Left renal cortex interstitium (tissue), 4 donors: ENCODE results near the gene ZNF534. TPM values are rescaled to one million over a fixed set of nuclear protein-coding genes. Genes with fewer than 3 reads are reported as not detected.
"Not testable (repeated sequence)": the region's sequence is repeated elsewhere in the genome, so short reads cannot be mapped to it uniquely, and the experiment has no call there.

Experiments
- DNase-seq, 4 donors: peaks; one replicate each; pipeline ENCODE4 v3.0.0-alpha.2; 2013; ENCODE audit warnings: low read depth in 4 of 4, low spot score in 2 of 4, missing footprints in 1 of 4
- polyA plus RNA-seq, 4 donors: library from polyadenylated mRNA; unstranded; fragments of 120-200 nt; gene quantifications; one replicate each; pipeline ENCODE4 v1.2.1, GENCODE V29; 2013; ENCODE audit not compliant: insufficient read length in 4 of 4

ZNF534 gene
- polyA plus RNA-seq, 4 donors: 0.34 to 0.57 (median 0.45) TPM

DNA sequence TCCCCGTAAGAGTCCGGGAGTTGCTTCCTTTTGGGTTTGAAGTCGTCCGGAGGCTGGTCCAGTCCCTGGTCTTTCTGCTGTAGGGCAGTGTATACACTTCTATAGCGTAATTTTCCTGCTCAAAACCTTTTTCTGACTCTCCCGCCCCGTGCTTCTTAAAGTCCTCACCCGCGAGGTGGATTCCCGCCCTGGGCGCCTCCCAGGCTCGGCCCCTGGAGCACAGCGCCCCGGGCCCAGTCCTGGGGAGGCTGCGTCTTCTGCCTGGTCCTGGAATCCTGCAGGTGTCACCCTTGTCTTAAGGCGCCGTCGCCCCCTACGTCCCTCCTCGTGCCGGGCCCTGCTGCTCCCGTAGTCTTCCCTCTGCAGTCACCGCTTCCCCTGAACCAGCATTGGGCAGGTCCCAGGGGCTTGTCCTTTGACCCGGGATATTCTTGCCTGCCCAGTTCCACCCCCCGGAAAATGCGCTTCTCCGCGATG lies 64.1 kb downstream of the ZNF534 start:
- DNase-seq: peak; percentile 6 to 19 (median 10)

DNA sequence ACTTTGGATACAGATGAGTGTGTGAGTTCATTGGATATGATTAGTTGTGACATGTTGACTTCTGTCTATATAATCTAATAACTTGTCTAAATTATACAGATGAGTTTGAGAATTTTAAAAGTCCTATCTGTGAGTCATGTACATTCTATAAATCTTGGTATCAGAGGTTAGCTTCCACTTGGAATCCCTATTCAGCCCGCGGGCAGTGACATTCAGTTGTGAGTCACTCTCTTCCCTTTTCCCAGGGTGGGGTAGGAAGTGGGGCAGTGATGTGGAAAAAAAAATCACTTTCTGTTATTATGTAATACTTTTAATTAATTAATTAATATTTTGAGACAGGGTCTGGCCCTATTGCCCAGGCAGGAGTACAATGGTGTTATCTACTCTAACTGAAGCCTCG lies 65.6 kb downstream of the ZNF534 start:
- no peak for DNase-seq

DNA sequence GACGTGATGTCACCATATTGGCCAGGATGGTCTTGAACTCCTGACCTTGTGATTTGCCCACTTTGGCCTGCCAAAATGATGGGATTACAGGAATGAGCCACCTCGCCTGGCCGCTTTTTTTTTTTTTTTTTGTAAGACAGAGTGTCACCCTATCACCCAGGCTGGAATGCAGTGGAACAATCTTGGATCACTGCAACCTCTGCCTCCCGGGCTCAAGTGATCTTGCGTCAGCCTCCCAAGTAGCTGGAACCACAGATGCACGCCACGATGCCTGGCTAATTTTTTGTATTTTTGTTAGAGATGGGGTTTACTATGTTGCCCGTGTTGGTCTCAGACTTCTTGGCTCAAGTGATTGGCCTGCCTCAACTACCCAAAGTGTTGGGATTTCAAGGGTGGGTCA lies 69.6 kb downstream of the ZNF534 start:
- no peak for DNase-seq

DNA sequence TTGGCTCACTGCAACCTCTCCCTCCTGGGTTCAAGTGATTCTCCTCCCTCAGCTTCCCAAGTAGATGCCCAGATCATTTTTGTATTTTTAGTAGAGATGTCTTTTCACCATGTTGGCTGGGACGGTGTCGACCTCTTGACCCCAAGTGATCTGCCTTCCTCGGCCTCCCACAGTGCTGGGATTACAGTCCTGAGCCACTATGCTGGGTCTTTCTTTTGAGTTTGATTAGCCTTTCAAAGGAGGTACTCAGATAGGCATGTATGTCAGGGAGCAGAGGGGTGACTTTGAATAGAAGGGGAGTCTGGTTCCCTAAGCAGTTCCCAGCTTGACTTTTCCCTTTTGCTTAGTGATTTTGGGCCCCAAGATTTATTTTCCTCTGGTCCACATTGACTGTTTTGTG lies 71.5 kb downstream of the ZNF534 start:
- DNase-seq: not testable (repeated sequence)

DNA sequence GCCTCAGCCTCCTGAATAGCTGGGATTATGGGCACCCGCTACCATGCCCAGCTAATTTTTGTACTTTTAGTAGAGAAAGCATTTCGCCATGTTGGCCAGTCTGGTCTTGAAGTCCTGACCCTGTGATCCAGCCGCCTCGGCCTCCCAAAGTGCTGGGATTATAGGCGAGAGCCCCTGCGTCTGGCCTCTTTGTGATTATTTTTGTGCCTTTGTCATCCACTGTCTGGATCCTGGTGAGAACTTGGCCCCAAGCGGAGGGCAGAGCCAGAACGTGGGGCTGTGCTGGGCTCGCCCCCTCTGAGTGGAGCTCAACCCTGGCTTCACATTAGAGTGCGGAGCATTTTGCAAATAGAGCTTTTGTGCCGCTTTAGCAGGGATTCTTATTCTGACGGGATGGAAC lies 72.0 kb downstream of the ZNF534 start:
- not testable (repeated sequence) for DNase-seq

Other genes with a start within 250 kb of the ZNF534 start
- 100 to 1,000 TPM; 408 to 548 (median 464) TPM for gene PPP2R1A, start 239.1 kb upstream of the ZNF534 start, polyA plus RNA-seq
- gene ZNF766, start 159.6 kb upstream of the ZNF534 start, polyA plus RNA-seq: 10 to 100 TPM; 15.2 to 21.6 (median 19.3) TPM
- gene ZNF480, start 132.0 kb upstream of the ZNF534 start, polyA plus RNA-seq: 10 to 100 TPM; 14.1 to 19.0 (median 17.4) TPM
- 10 to 100 TPM; 10.5 to 12.9 (median 11.8) TPM for gene ZNF610, start 92.9 kb upstream of the ZNF534 start, polyA plus RNA-seq
- gene ZNF880, start 59.2 kb upstream of the ZNF534 start, polyA plus RNA-seq: 10 to 100 TPM; 19.1 to 28.4 (median 23.0) TPM
- gene ZNF528, start 31.3 kb upstream of the ZNF534 start, polyA plus RNA-seq: 10 to 100 TPM; 22.9 to 64.5 (median 42.1) TPM
- gene ZNF578, start 24.4 kb downstream of the ZNF534 start, polyA plus RNA-seq: 1 to 10 TPM; 5.1 to 8.6 (median 5.8) TPM
- 10 to 100 TPM in 2 of 4 donors, 1 to 10 TPM in 2; 6.9 to 19.4 (median 14.1) TPM for gene ZNF808, start 98.5 kb downstream of the ZNF534 start, polyA plus RNA-seq
- gene ZNF701, start 141.1 kb downstream of the ZNF534 start, polyA plus RNA-seq: 10 to 100 TPM; 12.5 to 22.6 (median 17.4) TPM
- 100 to 1,000 TPM in 2 of 4 donors, 10 to 100 TPM in 2; 57.4 to 197 (median 100) TPM for gene ZNF83, start 209.2 kb downstream of the ZNF534 start, polyA plus RNA-seq